HG03097 (cell line): Measurements from ENCODE around the gene UNC119B.
"Not testable (repeated sequence)": the region's sequence is repeated elsewhere in the genome, so short reads cannot be mapped to it uniquely, and the experiment has no call there.

Source experiments
- ATAC-seq: cut with Tn5 transposase; IDR thresholded peaks from one replicate; pipeline ENCODE4 v1.9.1; 2021; ENCODE audit not compliant: unreplicated experiment, low FRiP score

UNC119B gene

GRCh38 chr12:120718055-120718454 is 7.8 kb downstream of the UNC119B start:
- ATAC-seq, result no peak

- no peak for ATAC-seq
These were observed 8.8 kb downstream of the UNC119B start for GRCh38 chr12:120719072-120719471.

- ATAC-seq, result no peak
These were observed 9.4 kb downstream of the UNC119B start for GRCh38 chr12:120719496-120720233.

GRCh38 chr12:120720234-120720986 is 10.2 kb downstream of the UNC119B start:
- no peak for ATAC-seq

- ATAC-seq, result no peak
These were observed 10.9 kb downstream of the UNC119B start for GRCh38 chr12:120720987-120721801.

- ATAC-seq, result no peak
These were observed 11.6 kb downstream of the UNC119B start for GRCh38 chr12:120721866-120722265.

GRCh38 chr12:120722784-120723183 is 12.5 kb downstream of the UNC119B start:
- no peak for ATAC-seq

GRCh38 chr12:120724720-120725119 is 14.5 kb downstream of the UNC119B start:
- ATAC-seq, result no peak

- ATAC-seq, result no peak
These were observed 14.9 kb downstream of the UNC119B start for GRCh38 chr12:120725151-120725658.

GRCh38 chr12:120725659-120726509 is 15.6 kb downstream of the UNC119B start, which contains the start of gene ACADS:
Gene ACADS (plus strand): TSS chr12:120725826. CDS start chr12:120725886, 60 bp downstream.
- peak; percentile 92 for ATAC-seq

- no peak for ATAC-seq
These were observed 16.2 kb downstream of the UNC119B start for GRCh38 chr12:120726510-120726793.

GRCh38 chr12:120726961-120727360 is 16.7 kb downstream of the UNC119B start:
- no peak for ATAC-seq

- not testable (repeated sequence) for ATAC-seq
These were observed 21.9 kb downstream of the UNC119B start for GRCh38 chr12:120732198-120732597.

GRCh38 chr12:120733574-120733973 is 23.3 kb downstream of the UNC119B start:
- no peak for ATAC-seq

GRCh38 chr12:120734210-120734609 is 24.0 kb downstream of the UNC119B start:
- no peak for ATAC-seq

GRCh38 chr12:120735181-120735580 is 24.9 kb downstream of the UNC119B start:
- ATAC-seq, result no peak

GRCh38 chr12:120736404-120737331 is 26.4 kb downstream of the UNC119B start:
- ATAC-seq, result no peak

GRCh38 chr12:120737557-120738251 is 27.4 kb downstream of the UNC119B start:
- no peak for ATAC-seq
